ENCODE results near the gene SLC25A24. TPM values are rescaled to one million over a fixed set of nuclear protein-coding genes. Genes with fewer than 3 reads are reported as not detected.
A peak's percentile ranks its signal among the peaks of the same experiment; 100 is the strongest.

Gene SLC25A24
- total and polyA plus RNA-seq, 9 of the 15 experiments (the other 6 are each of a cell fraction or from before 2014, with no cell fraction given), result 6.9 to 34.9 (median 25.4) TPM

DNA sequence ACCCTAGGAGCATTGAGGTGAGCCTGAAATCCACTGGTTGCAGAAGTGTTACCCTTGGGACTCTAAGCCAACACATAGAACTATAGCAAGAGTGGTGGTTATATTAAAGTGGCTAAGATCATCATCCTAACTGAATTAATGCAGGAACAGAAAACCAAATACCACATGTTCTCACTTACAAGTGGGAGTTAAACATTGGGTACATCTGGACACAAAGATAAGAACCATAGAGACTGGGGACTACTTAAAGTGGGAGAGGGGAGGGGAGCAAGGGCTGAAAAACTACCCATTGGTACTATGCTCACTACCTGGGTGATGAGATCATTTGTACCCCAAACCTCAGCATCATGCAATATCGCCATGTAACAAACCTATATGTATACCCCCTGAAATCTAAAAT lies 100.0 kb downstream of the SLC25A24 start (continued):
- TF ChIP-seq, protein P1, sequence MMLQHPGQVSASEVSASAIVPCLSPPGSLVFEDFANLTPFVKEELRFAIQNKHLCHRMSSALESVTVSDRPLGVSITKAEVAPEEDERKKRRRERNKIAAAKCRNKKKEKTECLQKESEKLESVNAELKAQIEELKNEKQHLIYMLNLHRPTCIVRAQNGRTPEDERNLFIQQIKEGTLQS (IDR thresholded peaks at IDR 0.05), result peak; percentile 24; the same call in 1 of the 2 replicates
- TF ChIP-seq, protein P1 (CRISPR knock-in tag; conservative IDR thresholded peaks at IDR 0.05), result no peak
- TF ChIP-seq ARHGAP35 (IDR thresholded peaks at IDR 0.05; ENCODE audit: partially characterized antibody), result no peak
- TF ChIP-seq, protein P2, sequence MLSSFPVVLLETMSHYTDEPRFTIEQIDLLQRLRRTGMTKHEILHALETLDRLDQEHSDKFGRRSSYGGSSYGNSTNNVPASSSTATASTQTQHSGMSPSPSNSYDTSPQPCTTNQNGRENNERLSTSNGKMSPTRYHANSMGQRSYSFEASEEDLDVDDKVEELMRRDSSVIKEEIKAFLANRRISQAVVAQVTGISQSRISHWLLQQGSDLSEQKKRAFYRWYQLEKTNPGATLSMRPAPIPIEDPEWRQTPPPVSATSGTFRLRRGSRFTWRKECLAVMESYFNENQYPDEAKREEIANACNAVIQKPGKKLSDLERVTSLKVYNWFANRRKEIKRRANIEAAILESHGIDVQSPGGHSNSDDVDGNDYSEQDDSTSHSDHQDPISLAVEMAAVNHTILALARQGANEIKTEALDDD (IDR thresholded peaks at IDR 0.05), result no peak; the same call in 1 of the 2 replicates
- no peak for TF ChIP-seq KAT7 (CRISPR knock-in tag; IDR thresholded peaks at IDR 0.05; ENCODE audit: borderline replicate concordance)
- TF ChIP-seq KLF13 (tag; IDR thresholded peaks at IDR 0.05; ENCODE audit: borderline replicate concordance, low read depth), result no peak
- TF ChIP-seq, protein P3, sequence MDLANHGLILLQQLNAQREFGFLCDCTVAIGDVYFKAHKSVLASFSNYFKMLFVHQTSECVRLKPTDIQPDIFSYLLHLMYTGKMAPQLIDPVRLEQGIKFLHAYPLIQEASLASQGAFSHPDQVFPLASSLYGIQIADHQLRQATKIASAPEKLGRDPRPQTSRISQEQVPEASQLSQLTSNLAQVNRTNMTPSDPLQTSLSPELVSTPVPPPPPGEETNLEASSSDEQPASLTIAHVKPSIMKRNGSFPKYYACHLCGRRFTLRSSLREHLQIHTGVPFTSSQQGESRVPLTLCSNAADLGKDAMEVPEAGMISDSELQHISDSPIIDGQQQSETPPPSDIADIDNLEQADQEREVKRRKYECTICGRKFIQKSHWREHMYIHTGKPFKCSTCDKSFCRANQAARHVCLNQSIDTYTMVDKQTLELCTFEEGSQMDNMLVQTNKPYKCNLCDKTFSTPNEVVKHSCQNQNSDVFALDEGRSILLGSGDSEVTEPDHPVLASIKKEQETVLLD (IDR thresholded peaks at IDR 0.05), result no peak
- no peak for TF ChIP-seq NCOA1 (IDR thresholded peaks at IDR 0.05; ENCODE audit: low read depth)
- no peak for TF ChIP-seq NCOA6 (IDR thresholded peaks at IDR 0.05)
- TF ChIP-seq, protein P4, sequence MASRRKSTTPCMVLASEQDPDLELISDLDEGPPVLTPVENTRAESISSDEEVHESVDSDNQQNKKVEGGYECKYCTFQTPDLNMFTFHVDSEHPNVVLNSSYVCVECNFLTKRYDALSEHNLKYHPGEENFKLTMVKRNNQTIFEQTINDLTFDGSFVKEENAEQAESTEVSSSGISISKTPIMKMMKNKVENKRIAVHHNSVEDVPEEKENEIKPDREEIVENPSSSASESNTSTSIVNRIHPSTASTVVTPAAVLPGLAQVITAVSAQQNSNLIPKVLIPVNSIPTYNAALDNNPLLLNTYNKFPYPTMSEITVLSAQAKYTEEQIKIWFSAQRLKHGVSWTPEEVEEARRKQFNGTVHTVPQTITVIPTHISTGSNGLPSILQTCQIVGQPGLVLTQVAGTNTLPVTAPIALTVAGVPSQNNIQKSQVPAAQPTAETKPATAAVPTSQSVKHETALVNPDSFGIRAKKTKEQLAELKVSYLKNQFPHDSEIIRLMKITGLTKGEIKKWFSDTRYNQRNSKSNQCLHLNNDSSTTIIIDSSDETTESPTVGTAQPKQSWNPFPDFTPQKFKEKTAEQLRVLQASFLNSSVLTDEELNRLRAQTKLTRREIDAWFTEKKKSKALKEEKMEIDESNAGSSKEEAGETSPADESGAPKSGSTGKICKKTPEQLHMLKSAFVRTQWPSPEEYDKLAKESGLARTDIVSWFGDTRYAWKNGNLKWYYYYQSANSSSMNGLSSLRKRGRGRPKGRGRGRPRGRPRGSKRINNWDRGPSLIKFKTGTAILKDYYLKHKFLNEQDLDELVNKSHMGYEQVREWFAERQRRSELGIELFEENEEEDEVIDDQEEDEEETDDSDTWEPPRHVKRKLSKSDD (conservative IDR thresholded peaks at IDR 0.05; ENCODE audit: low read length), result no peak
- TF ChIP-seq NFATC3 (IDR thresholded peaks at IDR 0.05), result no peak
- peak; percentile 80 for TF ChIP-seq NCOR1 (IDR thresholded peaks at IDR 0.05)
- TF ChIP-seq KLF1 (tag; IDR thresholded peaks at IDR 0.05), result no peak
- no peak for TF ChIP-seq CAMTA2 (CRISPR knock-in tag; conservative IDR thresholded peaks at IDR 0.05)
- no peak for TF ChIP-seq SNIP1 (IDR thresholded peaks at IDR 0.05; ENCODE audit: low read depth)
- no peak for TF ChIP-seq PCBP2 (IDR thresholded peaks at IDR 0.05; ENCODE audit: low read depth, low read length, poor library complexity, severe bottlenecking)
- TF ChIP-seq, protein P5, sequence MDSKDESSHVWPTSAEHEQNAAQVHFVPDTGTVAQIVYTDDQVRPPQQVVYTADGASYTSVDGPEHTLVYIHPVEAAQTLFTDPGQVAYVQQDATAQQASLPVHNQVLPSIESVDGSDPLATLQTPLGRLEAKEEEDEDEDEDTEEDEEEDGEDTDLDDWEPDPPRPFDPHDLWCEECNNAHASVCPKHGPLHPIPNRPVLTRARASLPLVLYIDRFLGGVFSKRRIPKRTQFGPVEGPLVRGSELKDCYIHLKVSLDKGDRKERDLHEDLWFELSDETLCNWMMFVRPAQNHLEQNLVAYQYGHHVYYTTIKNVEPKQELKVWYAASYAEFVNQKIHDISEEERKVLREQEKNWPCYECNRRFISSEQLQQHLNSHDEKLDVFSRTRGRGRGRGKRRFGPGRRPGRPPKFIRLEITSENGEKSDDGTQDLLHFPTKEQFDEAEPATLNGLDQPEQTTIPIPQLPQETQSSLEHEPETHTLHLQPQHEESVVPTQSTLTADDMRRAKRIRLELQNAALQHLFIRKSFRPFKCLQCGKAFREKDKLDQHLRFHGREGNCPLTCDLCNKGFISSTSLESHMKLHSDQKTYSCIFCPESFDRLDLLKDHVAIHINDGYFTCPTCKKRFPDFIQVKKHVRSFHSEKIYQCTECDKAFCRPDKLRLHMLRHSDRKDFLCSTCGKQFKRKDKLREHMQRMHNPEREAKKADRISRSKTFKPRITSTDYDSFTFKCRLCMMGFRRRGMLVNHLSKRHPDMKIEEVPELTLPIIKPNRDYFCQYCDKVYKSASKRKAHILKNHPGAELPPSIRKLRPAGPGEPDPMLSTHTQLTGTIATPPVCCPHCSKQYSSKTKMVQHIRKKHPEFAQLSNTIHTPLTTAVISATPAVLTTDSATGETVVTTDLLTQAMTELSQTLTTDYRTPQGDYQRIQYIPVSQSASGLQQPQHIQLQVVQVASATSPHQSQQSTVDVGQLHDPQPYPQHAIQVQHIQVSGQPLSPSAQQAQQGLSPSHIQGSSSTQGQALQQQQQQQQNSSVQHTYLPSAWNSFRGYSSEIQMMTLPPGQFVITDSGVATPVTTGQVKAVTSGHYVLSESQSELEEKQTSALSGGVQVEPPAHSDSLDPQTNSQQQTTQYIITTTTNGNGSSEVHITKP (IDR thresholded peaks at IDR 0.05; ENCODE audit: partially characterized antibody), result peak; percentile 54
- TF ChIP-seq RFX7 (CRISPR knock-in tag; IDR thresholded peaks at IDR 0.05), result no peak
- TF ChIP-seq RAD51 (IDR thresholded peaks at IDR 0.05; ENCODE audit: borderline replicate concordance, low read depth), result no peak

All from K562 (cell line).